Upper lobe of right lung (tissue), 1 donor: ENCODE results near the gene BAHCC1. TPM values are rescaled to one million over a fixed set of nuclear protein-coding genes. Genes with fewer than 3 reads are reported as not detected.

Experiments
- ATAC-seq: fragments of 200-7000 bp; cut with Tn5 transposase; one replicate; pipeline ENCODE4 v1.9.1; 2020; ENCODE audit warnings: mild to moderate bottlenecking, moderate library complexity
- DNase-seq: peaks from one replicate; pipeline ENCODE4 v3.0.0-alpha.2; 2020
- H3K27ac ChIP-seq: fragments of 200-600 bp; one replicate; pipeline ENCODE4 v1.8.0; 2022
- H3K27me3 ChIP-seq: fragments of 200-600 bp; one replicate; pipeline ENCODE4 v1.8.0; 2022; ENCODE audit warnings: mild to moderate bottlenecking
- H3K36me3 ChIP-seq: fragments of 200-600 bp; one replicate; pipeline ENCODE4 v1.8.0; 2022
- H3K4me1 ChIP-seq: fragments of 200-600 bp; one replicate; pipeline ENCODE4 v1.8.0; 2022
- H3K4me3 ChIP-seq: fragments of 200-600 bp; one replicate; pipeline ENCODE4 v1.8.0; 2022; ENCODE audit warnings: mild to moderate bottlenecking
- H3K9me3 ChIP-seq: fragments of 200-600 bp; one replicate; pipeline ENCODE4 v1.8.0; 2022
- CTCF ChIP-seq: fragments of 200-600 bp; IDR thresholded peaks from one replicate; pipeline ENCODE4 v1.8.0; 2022; ENCODE audit warnings: antibody characterized with exemption
- intact Hi-C: fragments of 100-400 bp; cut with DNase I; formaldehyde crosslinking; loops from one replicate; pipeline ENCODE4 v1.11.0; 2022
- total RNA-seq: library from RNA; stranded (reverse); fragmentation: NEBNext Ultra II Directional; extraction: Animal tissue kit (Norgen Biotek cat#: 25700); gene quantifications from one replicate; pipeline ENCODE4 v1.2.1, GENCODE V29; 2021
- donor health status: DM: no; HTN: yes; CAD: no; lungs with severe emphysema.

BAHCC1 gene
- total RNA-seq, 1 donor from 2014 or later: 23.3 TPM

DNA sequence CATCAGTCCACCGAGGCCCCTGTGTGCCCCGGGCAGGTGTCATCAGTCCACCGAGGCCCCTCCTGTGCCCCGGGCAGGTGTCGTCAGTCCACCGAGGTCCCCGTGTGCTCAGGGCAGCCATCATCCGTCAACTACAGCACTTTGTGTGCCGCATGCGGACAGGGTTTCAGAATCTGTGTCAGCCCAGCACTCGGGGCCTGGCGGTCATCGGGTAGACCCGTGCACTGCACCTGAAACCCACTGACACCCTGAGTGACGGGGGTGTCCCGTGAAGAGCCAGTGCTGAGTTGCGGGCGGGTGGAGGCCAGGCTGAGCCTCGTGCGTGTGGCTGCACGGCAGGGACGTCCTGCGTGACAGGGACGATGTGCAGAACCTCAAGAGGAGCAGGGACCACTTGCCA is 38.4 kb downstream of the BAHCC1 start:
- H3K36me3 ChIP-seq: no peaks in the 10 kb centered on the region
- no peak for DNase-seq

DNA sequence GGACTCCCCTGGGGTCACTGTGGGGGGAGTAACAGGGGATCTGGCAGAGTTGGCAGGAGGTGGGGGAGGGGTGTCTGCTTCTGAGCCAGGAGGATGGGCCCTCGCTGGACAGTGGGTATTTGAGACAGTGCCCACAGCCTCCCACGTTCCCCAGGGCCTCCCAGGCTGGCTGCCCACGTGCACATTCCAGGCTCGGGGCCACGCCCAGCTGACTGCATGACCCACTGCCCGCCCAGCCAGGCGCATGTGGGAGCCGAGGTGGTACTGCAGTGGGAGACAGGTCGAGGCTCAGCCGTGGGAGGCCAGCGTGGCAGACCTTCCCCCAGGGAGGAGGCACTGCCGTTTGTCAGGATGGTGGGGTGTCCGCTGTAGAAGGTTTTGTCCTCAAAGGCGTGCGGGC is 38.8 kb downstream of the BAHCC1 start:
- intact Hi-C loops: no loop called here
- DNase-seq (no peak), ATAC-seq (peak; percentile 20)
- H3K4me3 ChIP-seq: no peak overlapping the region
- TF ChIP-seq CTCF: no peak
- H3K27me3 ChIP-seq: no peaks in the 10 kb centered on the region
- no peaks in the 10 kb centered on the region for H3K9me3 ChIP-seq
- H3K27ac ChIP-seq: no peak overlapping the region
- peaks cover 34% of the 10 kb centered on the region for H3K4me1 ChIP-seq
- no peaks in the 10 kb centered on the region for H3K36me3 ChIP-seq

More for the DNA sequence above, 38.4 kb downstream of the BAHCC1 start:
- Histone ChIP-seq H3K4me1 (peaks cover 39% of the 10 kb centered on the region), H3K27ac (no peak overlapping the region), H3K27me3 (peaks cover under 1% of the 10 kb centered on the region), H3K9me3 (no peaks in the 10 kb centered on the region), H3K4me3 (no peak overlapping the region)
- intact Hi-C loops: no loop called here
- no peak for ATAC-seq
- no peak for TF ChIP-seq CTCF

GRCh38 chr17:81434681-81435417 is 39.6 kb downstream of the BAHCC1 start:
- DNase-seq: no peak
- H3K36me3 ChIP-seq: no peaks in the 10 kb centered on the region
- no peak for TF ChIP-seq CTCF
- no peak for ATAC-seq
- H3K4me3 ChIP-seq: no peak overlapping the region
- intact Hi-C loops: no loop called here
- H3K4me1 ChIP-seq: peaks cover 27% of the 10 kb centered on the region
- H3K9me3 ChIP-seq: no peaks in the 10 kb centered on the region
- H3K27me3 ChIP-seq: no peaks in the 10 kb centered on the region
- H3K27ac ChIP-seq: peak overlapping the region; percentile 70

DNA sequence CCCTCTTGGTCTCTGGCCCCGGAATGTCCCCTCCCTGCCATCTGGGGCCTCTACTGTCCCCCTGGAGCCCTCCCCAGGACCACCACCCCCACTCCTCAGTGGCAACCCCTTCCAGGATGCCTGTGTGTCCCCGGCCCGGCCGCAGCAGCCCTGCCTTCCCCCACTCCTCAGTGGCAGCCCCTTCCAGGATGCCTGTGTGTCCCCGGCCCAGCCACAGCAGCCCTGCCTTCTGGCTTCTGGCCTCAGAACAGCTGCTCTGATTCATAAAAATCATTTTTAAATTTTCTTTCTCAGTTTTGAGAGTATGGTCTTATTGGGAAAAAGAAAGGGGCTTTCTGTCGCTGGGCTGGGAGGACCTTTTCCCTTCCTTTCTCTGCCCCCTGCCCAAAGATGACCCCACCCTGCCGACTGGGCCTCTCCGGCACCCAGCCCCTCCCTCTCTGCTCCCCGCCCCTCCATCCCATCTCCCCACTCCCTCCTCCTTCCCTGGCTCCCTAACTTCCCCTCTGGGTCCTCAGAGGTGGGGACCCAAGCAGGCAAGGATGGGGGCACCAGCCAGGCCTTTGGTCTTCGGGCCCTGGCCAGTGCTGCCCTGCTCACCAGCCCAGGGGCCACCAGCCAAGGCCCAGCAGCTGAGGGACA is 40.5 kb downstream of the BAHCC1 start:
- H3K9me3 ChIP-seq: no peaks in the 10 kb centered on the region
- intact Hi-C loops: no loop called here
- peak overlapping the region; percentile 70 for H3K27ac ChIP-seq

GRCh38 chr17:81436294-81436849 is 41.1 kb downstream of the BAHCC1 start:
- Histone ChIP-seq H3K4me3 (no peak overlapping the region), H3K27me3 (no peaks in the 10 kb centered on the region), H3K4me1 (peaks cover 20% of the 10 kb centered on the region), H3K9me3 (no peaks in the 10 kb centered on the region), H3K27ac (peak overlapping the region; percentile 70), H3K36me3 (no peaks in the 10 kb centered on the region)
- TF ChIP-seq CTCF: no peak
- intact Hi-C loops: no loop called here
- no peak for DNase-seq
- ATAC-seq: peak; percentile 19

More for the DNA sequence above, 40.5 kb downstream of the BAHCC1 start:
- no peaks in the 10 kb centered on the region for H3K36me3 ChIP-seq
- H3K4me3 ChIP-seq: no peak overlapping the region
- no peaks in the 10 kb centered on the region for H3K27me3 ChIP-seq
- ATAC-seq (no peak), DNase-seq (no peak)
- H3K4me1 ChIP-seq: peaks cover 20% of the 10 kb centered on the region
- no peak for TF ChIP-seq CTCF
